ENCODE results near the gene BCAN. TPM values are rescaled to one million over a fixed set of nuclear protein-coding genes. Genes with fewer than 3 reads are reported as not detected.
A peak's percentile ranks its signal among the peaks of the same experiment; 100 is the strongest.
"Not testable (repeated sequence)": the region's sequence is repeated elsewhere in the genome, so short reads cannot be mapped to it uniquely, and the experiment has no call there.

BCAN gene
- total RNA-seq, 4 donors from 2014 or later, result not detected

DNA sequence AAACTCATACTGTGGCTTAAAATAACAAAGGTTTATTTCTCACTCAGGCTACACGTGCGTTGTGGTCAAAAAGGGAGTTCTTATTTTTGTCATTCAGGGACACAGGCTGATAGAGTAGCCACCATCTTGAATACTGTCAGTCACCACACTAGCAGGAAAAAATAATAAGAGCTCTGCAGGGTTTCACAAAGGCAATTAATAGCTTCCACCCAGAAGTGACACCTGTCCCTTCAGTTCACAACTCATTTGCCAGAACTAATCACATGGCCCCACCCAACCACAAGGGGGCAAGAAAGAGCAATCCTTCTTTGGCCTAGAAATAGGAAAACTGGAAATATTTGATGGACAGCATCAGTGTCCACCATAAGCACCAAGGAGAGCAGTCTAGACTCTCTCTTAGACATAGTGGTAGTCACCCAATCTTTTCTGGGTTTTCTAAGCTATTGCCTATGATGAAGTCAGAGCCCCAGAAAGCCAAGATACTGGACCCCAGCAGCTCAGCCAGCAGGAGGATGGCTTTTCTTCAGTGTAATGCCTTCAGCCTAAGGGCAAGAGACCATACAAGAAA lies 14.5 kb upstream of the BCAN start:
- H3K4me1 ChIP-seq, result peaks cover 21 to 26% (median 24%) of the 10 kb centered on the region in 3 donors
- H3K27ac ChIP-seq, result no peak overlapping the region
- TF ChIP-seq, protein P1, sequence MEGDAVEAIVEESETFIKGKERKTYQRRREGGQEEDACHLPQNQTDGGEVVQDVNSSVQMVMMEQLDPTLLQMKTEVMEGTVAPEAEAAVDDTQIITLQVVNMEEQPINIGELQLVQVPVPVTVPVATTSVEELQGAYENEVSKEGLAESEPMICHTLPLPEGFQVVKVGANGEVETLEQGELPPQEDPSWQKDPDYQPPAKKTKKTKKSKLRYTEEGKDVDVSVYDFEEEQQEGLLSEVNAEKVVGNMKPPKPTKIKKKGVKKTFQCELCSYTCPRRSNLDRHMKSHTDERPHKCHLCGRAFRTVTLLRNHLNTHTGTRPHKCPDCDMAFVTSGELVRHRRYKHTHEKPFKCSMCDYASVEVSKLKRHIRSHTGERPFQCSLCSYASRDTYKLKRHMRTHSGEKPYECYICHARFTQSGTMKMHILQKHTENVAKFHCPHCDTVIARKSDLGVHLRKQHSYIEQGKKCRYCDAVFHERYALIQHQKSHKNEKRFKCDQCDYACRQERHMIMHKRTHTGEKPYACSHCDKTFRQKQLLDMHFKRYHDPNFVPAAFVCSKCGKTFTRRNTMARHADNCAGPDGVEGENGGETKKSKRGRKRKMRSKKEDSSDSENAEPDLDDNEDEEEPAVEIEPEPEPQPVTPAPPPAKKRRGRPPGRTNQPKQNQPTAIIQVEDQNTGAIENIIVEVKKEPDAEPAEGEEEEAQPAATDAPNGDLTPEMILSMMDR (IDR thresholded peaks at IDR 0.05), result peak; percentile 54 to 75 (median 60)
- no peak for TF ChIP-seq POLR2A (IDR thresholded peaks at IDR 0.05)
- intact Hi-C loops (cut with DNase I), result loop anchor here (2.0 kb wide), 1 partner anchor 29 kb away; no protein-coding TSS in a partner anchor
- H3K9me3 ChIP-seq, result no peaks in the 10 kb centered on the region
- H3K36me3 ChIP-seq, result no peaks in the 10 kb centered on the region
- peaks cover 13 to 100% (median 27%) of the 10 kb centered on the region in 4 donors for H3K27me3 ChIP-seq
- H3K4me3 ChIP-seq, result no peak overlapping the region
- DNase-seq, result no peak
- WGBS, 2 donors, result 63 to 67% methylated on average over 2 of the region's 2 CpGs

DNA sequence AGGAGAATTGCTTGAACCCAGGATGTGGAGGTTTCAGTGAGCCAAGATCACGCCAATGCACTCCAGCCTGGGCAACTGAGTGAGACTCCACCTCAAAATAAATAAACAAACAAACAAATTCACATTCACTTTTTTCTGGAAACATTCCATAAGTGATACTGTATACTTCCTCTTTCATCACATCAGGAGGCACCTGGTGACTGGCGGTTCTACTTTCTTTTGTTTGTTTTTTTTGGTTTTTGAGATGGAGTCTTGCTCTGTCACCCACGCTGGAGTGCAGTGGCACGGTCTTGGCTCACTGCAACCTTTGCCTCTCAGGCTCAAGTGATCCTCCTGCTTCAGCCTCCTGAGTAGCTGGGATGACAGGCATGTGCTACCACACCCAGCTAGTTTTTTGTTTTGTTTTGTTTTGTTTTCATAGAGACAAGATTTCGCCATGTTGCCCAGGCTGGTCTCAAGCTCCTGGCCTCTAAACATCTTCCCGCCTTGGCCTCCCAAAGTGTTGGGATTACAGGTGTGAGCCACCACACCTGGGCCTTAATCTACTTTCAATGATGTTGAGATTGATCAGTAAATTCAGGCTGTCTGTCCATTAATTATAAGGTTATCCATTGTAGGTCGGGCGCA lies 12.0 kb upstream of the BCAN start:
- no peak for TF ChIP-seq POLR2A (IDR thresholded peaks at IDR 0.05)
- TF ChIP-seq, protein P1 (IDR thresholded peaks at IDR 0.05), result no peak
- intact Hi-C loops (cut with DNase I), result no loop called here
- Histone ChIP-seq H3K36me3 (no peaks in the 10 kb centered on the region), H3K27me3 (peaks cover 6 to 100% (median 11%) of the 10 kb centered on the region in 4 donors), H3K4me1 (peaks cover 8 to 11% (median 10%) of the 10 kb centered on the region in 3 donors), H3K9me3 (no peaks in the 10 kb centered on the region), H3K4me3 (no peak overlapping the region), H3K27ac (no peak overlapping the region)
- 67 to 69% methylated on average over 8 of the region's 8 CpGs for WGBS, 2 donors
- no peak for DNase-seq

DNA sequence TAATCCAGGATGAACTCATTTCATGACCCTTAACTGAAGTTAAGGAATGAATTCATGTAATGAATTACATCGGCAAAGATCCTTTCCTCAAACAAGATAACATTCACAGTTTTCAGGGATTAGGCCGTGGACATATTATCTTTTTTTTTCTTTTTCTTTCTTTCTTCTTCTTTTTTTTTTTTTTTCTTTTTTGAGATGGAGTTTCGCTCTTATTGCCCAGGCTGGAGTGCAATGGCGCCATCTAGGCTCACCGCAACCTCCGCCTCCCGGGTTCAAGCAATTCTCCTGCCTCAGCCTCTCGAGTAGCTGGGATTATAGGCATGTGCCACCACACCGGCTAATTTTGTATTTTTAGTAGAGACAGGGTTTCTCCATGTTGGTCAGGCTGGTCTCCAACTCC lies 10.8 kb upstream of the BCAN start:
- intact Hi-C loops (cut with DNase I), result not testable (repeated sequence)

DNA sequence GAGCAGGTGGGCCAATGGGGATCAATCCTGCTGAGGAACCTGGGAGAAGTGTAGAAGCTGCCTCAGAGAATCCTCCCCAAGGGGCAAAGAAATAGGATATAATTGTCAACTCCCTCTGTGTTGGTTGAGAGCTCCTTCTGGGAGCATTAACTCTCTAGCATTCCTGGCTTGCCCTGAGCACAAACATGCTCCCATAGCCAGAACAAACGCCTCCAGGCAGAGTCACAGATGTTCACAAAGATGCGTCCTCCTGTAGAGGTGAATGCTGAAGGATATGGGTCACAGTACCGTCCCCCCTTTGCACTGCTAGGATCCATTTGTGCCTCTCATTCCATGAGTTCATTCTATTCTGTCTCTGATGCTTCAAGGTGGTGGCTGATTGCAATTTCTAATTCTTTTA lies 9.6 kb upstream of the BCAN start:
- no peak overlapping the region for H3K4me3 ChIP-seq
- no peak for TF ChIP-seq POLR2A (IDR thresholded peaks at IDR 0.05)
- TF ChIP-seq, protein P1 (IDR thresholded peaks at IDR 0.05), result no peak
- H3K4me1 ChIP-seq, result no peaks in the 10 kb centered on the region
- H3K36me3 ChIP-seq, result no peaks in the 10 kb centered on the region
- H3K27ac ChIP-seq, result no peak overlapping the region
- peaks cover 0 to 100% (median 0%) of the 10 kb centered on the region in 4 donors for H3K27me3 ChIP-seq
- intact Hi-C loops (cut with DNase I), result no loop called here
- no peaks in the 10 kb centered on the region for H3K9me3 ChIP-seq
- no peak for DNase-seq
- WGBS, 2 donors, result 46 to 55% methylated on average over 3 of the region's 3 CpGs

More for the DNA sequence above, 10.8 kb upstream of the BCAN start:
- not testable (repeated sequence) for DNase-seq, H3K36me3 ChIP-seq, H3K4me1 ChIP-seq, H3K27ac ChIP-seq, H3K4me3 ChIP-seq, H3K9me3 ChIP-seq
- 41 to 55% methylated on average over 8 to 9 of the region's 9 CpGs for WGBS, 2 donors
- H3K27me3 ChIP-seq, result peaks cover 0 to 100% (median 4%) of the 10 kb centered on the region in 4 donors

DNA sequence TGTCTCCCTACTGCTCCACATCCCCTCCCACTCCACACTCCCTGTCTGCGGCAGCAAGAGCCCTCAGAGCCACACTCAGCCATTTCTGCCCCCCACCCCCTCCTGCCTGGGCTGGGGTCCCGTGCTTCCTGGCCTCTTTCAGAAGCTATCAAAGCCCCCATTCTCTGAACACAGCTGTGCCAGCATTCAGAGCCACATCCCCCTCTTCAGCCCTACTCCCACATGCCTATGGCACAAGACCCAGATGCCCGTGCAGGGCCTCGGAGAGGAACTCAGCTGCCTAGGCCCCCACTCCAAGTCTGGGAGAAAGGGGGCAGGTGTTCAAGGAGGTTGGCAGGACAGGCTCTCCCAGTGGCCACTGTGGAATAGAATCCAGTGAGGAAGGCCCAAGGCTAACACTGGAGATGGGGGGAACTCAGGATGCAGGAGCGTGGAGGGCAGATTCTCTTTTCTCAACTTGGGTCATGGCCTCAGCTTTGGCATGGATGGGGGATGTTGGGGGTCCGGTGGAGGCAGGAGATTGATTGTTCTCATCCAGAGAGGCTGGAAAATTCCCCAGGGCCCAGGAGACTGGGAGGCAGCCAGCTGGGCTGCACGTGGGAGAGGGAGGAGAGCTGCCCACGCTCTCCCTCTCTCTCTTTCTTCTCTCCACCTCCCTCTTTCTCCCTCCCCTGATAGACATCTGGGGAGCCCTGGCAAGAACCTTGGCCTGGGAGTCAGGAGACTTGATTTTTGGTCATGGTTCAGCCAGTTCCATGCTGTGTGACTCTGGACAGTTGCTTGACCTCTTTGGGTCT lies 3.5 kb upstream of the BCAN start:
- WGBS, 2 donors, result 22 to 40% methylated on average over 4 of the region's 8 CpGs
- no peak for DNase-seq
- intact Hi-C loops (cut with DNase I), result no loop called here
- no peak overlapping the region for H3K27ac ChIP-seq
- H3K27me3 ChIP-seq, result peaks cover 11 to 100% (median 28%) of the 10 kb centered on the region in 4 donors
- H3K4me3 ChIP-seq, result no peak overlapping the region
- no peaks in the 10 kb centered on the region for H3K36me3 ChIP-seq
- H3K4me1 ChIP-seq, result peaks cover 7 to 15% (median 11%) of the 10 kb centered on the region in 3 donors
- TF ChIP-seq, protein P1 (IDR thresholded peaks at IDR 0.05), result no peak
- no peak for TF ChIP-seq POLR2A (IDR thresholded peaks at IDR 0.05)
- H3K9me3 ChIP-seq, result no peaks in the 10 kb centered on the region
